ENCODE measurements around the gene PDGFA. TPM values are rescaled to one million over a fixed set of nuclear protein-coding genes. Genes with fewer than 3 reads are reported as not detected.

PDGFA gene
- total RNA-seq, 1 experiment from 2014 or later = 129 TPM

- TF ChIP-seq ARID4B (CRISPR knock-in tag; IDR thresholded peaks at IDR 0.05; ENCODE audit: borderline replicate concordance) = no peak
- no peak for TF ChIP-seq ZNF512 (CRISPR knock-in tag; IDR thresholded peaks at IDR 0.05; ENCODE audit: borderline replicate concordance)
- TF ChIP-seq NFYB (CRISPR knock-in tag; conservative IDR thresholded peaks at IDR 0.05; ENCODE audit: low read depth) = no peak
- no peak for TF ChIP-seq NR2C2 (CRISPR knock-in tag; IDR thresholded peaks at IDR 0.05)
- no peak for TF ChIP-seq IRF1 (CRISPR knock-in tag; IDR thresholded peaks at IDR 0.05)
- no peak for TF ChIP-seq CREM (CRISPR knock-in tag; IDR thresholded peaks at IDR 0.05)
- no peak for TF ChIP-seq CTCF (IDR thresholded peaks at IDR 0.05)
- no peak for TF ChIP-seq HMGA2 (CRISPR knock-in tag; IDR thresholded peaks at IDR 0.05)
- TF ChIP-seq GABPB1 (CRISPR knock-in tag; IDR thresholded peaks at IDR 0.05) = no peak
- no peak for DNase-seq (ENCODE audit: low spot score)
- Mint-ChIP-seq H3K4me1 (peaks cover 2% of the 10 kb centered on the region; the same call in 1 of the 2 replicates), H3K4me3 (no peak overlapping the region), H3K36me3 (no peaks in the 10 kb centered on the region), H3K27me3 (ENCODE audit: low read depth) (no peaks in the 10 kb centered on the region), H3K9me3 (no peaks in the 10 kb centered on the region), H3K27ac (no peak overlapping the region)
- ChIA-PET CTCF (interaction anchor here (1.0 to 1.4 kb wide), 2 partner anchors 9 to 211 kb away, joined by 3 read pairs; no protein-coding TSS in a partner anchor), POLR2A (no interaction called here)
- no peak; the same call in 1 of the 2 replicates for ATAC-seq
Observed at GRCh38 chr7:533266-533665, 13.6 kb upstream of the PDGFA start.

- Mint-ChIP-seq H3K9me3 (no peaks in the 10 kb centered on the region), H3K4me1 (peaks cover under 1% of the 10 kb centered on the region; the same call in 1 of the 2 replicates), H3K27ac (no peak overlapping the region), H3K4me3 (no peak overlapping the region), H3K27me3 (ENCODE audit: low read depth) (no peaks in the 10 kb centered on the region), H3K36me3 (no peaks in the 10 kb centered on the region)
- ChIA-PET POLR2A (no interaction called here), CTCF (interaction anchor here (1.0 to 1.4 kb wide), 2 partner anchors 9 to 211 kb away, joined by 3 read pairs; no protein-coding TSS in a partner anchor)
- DNase-seq (ENCODE audit: low spot score) (no peak), ATAC-seq (no peak)
- TF ChIP-seq HMGXB4 (CRISPR knock-in tag; IDR thresholded peaks at IDR 0.05) = no peak
- no peak for TF ChIP-seq IRF2 (CRISPR knock-in tag; IDR thresholded peaks at IDR 0.05; ENCODE audit: borderline replicate concordance, low read depth)
- no peak for TF ChIP-seq ZNF425 (CRISPR knock-in tag; conservative IDR thresholded peaks at IDR 0.05)
- no peak for TF ChIP-seq ATF3 (CRISPR knock-in tag; conservative IDR thresholded peaks at IDR 0.05)
- TF ChIP-seq STAT6 (CRISPR knock-in tag; conservative IDR thresholded peaks at IDR 0.05; ENCODE audit: low read depth) = no peak
- TF ChIP-seq FOXP1 (CRISPR knock-in tag; IDR thresholded peaks at IDR 0.05; ENCODE audit: borderline replicate concordance) = no peak
- TF ChIP-seq ZNF121 (CRISPR knock-in tag; IDR thresholded peaks at IDR 0.05) = no peak
Observed at GRCh38 chr7:532379-533143, 12.9 kb upstream of the PDGFA start.
